Panc1 (cell line): ENCODE results near the gene ZSCAN12.

Experiments used
- POLR2AphosphoS5 ChIP-seq: IDR thresholded peaks from 2 replicates; pipeline ENCODE4 v1.6.1; 2012; ENCODE audit warnings: mild to moderate bottlenecking, low read depth, low read length, moderate library complexity
- SIN3A ChIP-seq: IDR thresholded peaks from 2 replicates; pipeline ENCODE4 v1.6.1; 2012; ENCODE audit warnings: low read depth, mild to moderate bottlenecking, low read length, moderate library complexity, borderline replicate concordance; ENCODE audit not compliant: insufficient read depth

DNA sequence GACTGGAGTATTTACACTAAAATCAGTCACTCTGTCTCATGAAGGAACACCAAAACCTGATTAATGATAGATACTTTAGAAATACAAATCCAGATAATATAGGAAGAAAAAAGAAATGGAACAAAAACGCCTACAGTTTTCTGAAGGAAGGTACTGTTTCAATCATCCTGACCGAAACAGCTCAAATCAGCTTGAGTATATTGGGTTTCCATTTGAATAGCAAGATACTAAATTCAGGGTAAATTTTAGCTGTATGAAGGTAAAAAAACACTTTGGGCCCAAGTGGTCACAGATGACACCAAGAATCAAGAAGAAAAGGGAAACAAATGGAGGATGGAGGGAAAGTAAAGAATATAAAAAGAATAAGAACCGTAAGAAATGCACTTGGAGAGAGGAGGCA, 36.9 kb upstream of the ZSCAN12 start:
- TF ChIP-seq POLR2AphosphoS5 (no peak), SIN3A (no peak)
